Hematopoietic multipotent progenitor cell (in vitro differentiated cells): ENCODE measurements around the gene AKR1B15. TPM values are rescaled to one million over a fixed set of nuclear protein-coding genes. Genes with fewer than 3 reads are reported as not detected.

Experiments
- DNase-seq, 3 donors: peaks; one replicate each; pipeline ENCODE4 v3.0.0-alpha.2; 2011 to 2015; ENCODE audit warnings: low read depth in 2 of 3, low spot score in 2 of 3
- total RNA-seq: library from RNA; depleted of rRNA; stranded (reverse); fragments of >200 nt; gene quantifications from one replicate; pipeline ENCODE4 v1.2.3, GENCODE V29; 2012

AKR1B15 gene
- total RNA-seq, 1 donor: not detected

DNA sequence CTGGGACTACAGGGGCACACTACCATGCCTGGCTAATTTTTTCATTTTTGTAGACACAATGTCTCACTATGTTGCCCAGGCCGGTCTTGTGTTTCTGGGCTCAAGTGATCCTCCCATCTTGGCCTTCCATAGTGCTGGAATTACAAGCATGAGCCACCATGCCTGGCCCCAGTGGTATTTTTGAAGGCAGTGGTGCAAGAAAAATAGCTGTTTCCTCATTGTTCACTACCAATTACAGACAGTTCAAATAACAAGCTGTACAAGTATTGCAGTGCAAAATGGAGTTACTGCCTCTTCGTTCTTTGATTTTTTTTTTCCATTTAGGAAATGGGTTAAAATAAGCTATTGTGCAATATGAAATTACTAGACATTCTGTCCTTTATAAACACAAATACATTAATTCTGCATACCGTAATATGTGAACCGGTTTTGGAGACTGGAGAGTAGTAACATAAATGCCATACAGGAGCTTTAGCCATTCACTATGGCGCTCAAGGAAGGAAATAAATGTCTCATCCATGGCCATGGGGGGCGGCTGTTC is 62.8 kb downstream of the AKR1B15 start:
- no peak for DNase-seq

DNA sequence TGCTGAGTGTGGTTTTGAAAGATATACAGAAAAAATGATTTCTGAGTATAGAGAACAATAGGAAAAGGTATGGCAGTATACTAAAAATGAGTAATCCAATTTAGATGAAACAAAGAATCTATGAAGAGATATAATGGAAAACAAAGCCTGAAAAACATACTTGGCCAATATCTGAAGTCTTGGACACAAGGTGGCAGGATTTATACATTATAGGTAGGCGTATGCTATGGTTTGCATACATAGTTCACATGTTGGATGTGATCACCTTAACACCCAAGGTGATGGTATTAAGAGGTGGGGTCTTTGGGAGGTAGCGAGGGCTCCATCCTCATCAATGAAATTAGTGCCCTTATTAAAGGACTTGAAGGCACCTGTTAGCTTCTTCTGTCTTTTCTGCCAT is 63.3 kb downstream of the AKR1B15 start:
- no peak for DNase-seq

GRCh38 chr7:134613623-134614347 is 64.9 kb downstream of the AKR1B15 start:
- no peak for DNase-seq

GRCh38 chr7:134616611-134617010 is 67.7 kb downstream of the AKR1B15 start:
- DNase-seq: no peak

DNA sequence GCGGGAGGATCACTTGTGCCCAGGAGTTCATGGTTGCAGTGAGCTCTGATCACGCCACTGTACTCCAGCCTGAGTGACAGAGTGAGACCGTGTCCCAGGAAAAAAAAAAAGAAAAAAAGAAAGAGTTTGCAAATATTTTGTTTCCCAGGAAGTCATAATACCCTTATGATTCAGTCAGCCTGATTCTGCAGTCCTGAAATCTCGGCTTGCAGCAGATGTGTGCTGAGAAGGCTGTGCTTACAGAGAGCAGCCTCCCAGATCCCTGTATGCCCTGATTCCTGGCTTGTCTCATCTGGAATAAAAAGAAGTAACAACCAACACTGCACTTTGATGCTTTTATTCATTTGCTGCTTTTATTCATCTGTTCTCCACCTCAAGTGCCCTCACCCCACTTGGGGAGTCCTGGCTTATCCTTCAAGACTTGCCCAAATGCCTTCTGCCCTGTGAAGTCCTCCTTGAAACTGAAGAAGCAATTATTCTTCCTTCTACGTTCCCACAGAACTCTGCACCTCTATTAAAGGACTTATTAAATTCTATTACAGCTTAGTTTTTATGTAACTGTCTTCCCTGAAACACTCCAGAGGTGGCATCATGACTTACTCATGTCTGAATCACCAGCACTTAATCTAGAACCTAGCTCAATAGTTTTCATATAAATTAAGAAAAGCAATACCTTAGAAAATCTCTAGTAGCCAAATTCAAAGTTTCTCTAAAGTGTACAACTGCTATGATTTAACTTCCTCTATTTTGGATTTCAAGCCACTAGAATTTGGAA is 70.0 kb downstream of the AKR1B15 start:
- peak in 1 of 3 donors; percentile 36 for DNase-seq

DNA sequence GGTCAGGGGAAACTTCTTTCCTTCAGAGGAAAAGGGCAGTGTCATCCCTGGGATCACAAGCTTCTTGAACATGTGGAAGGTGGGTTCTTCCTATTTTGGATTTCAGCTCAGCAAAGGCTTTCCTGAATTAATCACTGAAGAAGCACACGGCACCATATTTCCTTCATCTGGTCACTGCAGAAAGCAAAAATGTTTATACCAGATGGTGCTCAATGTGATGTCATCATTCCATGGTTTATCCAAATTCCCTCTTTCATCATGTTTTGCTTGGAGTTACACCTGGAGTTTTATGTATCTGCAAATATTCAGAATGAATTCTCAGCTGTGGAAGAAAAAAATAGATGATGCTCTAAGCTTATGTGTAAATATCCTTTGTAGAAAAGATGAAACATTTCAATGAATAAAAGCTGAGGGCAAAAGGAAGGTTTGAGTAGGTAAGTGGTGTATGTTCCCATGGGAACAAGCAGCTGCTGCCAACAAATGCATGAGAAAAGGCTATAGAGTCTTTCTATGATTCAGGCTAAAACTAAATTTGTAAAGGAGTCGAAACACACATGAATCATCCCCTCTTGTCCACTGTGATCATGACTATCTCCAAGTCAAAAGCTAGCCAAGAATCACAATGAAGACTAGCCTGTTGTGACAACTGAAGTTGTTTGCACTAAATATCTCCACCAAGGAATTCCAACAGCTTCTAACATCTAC is 70.9 kb downstream of the AKR1B15 start:
- no peak for DNase-seq

- DNase-seq: no peak
These were observed 73.5 kb downstream of the AKR1B15 start for GRCh38 chr7:134622303-134622995.

DNA sequence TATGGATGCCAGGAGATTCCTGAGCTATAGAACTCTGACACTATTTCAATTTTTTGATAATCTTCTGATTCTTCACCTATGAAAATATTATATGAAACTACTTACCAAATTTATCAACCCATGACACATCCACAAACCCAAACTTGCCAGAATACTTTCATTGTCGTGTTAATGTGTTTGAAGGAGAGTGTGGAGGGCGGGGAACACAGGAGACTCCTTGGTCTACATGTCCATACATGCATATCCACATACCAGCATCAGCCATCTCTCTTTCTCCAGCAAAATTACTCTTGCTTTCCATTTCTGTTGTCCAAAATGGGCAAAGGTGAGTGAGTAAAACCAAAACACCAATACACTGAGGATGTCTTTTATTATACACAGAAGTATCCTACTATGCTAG is 74.3 kb downstream of the AKR1B15 start:
- no peak for DNase-seq

DNA sequence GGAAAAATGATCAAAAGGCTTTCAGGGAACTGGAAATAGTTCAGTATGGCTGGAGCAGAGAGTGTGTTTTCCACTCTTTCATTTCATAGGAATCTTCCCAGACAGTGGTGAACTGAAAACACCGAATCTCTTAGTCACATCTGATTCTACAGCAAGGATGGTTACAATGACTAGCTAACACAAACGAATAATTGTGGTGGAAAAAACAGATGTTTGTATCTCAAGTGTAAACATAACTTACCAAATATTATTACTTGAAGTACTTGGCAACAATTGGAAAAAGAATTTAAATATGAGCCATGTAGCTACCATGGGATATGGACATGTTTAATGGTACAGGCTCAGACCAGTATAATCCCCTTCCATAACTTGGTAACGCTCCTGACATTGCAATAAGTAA is 76.6 kb downstream of the AKR1B15 start:
- DNase-seq: no peak

DNA sequence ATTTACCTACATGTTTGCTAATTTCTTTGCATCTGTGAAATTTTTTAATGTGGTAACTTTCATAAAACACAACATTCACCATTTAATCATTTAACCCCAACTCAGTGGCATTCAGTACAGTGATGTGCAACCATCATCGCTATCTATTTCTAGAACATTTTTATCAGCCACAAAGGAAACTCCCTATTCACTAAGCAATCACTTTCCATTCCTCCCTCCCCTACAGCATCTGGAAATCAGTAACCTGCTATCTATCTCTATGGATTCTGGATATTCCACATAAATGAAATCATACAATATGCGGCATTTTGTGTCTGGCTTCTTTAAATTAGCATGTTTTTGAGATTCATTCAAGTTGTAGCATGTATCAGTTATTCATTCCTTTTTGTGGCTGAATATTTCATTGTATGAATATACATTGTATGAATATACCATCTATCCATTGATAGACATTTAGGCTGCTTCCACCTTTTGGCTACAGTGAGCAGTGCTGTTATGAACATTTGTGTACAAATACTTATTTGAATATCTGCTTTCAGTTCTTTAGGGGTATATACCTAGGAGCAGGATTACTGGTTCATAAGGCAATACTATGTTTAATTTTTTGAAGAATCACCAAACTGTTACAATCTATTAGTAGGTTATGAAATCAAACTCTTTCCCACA is 78.3 kb downstream of the AKR1B15 start:
- no peak for DNase-seq

GRCh38 chr7:134627775-134628153 is 78.9 kb downstream of the AKR1B15 start:
- no peak for DNase-seq

- DNase-seq: no peak
These were observed 80.5 kb downstream of the AKR1B15 start for GRCh38 chr7:134629445-134629844.

Other genes with a start within 250 kb of the AKR1B15 start
- 12.7 TPM for gene SLC35B4, start 232.2 kb upstream of the AKR1B15 start, total RNA-seq
- 54.9 TPM for gene AKR1B1, start 90.0 kb upstream of the AKR1B15 start, total RNA-seq
- 1.1 TPM for gene AKR1B10, start 21.5 kb upstream of the AKR1B15 start, total RNA-seq
- 5.9 TPM for gene BPGM, start 97.7 kb downstream of the AKR1B15 start, total RNA-seq
- under 0.01 TPM for gene CALD1, start 230.5 kb downstream of the AKR1B15 start, total RNA-seq